Endothelial cell (in vitro differentiated cells): Measurements from ENCODE around the gene CECR2. TPM values are rescaled to one million over a fixed set of nuclear protein-coding genes. Genes with fewer than 3 reads are reported as not detected.
A peak's percentile ranks its signal among the peaks of the same experiment; 100 is the strongest.

Experiments used
- DNase-seq: peaks from one replicate; pipeline ENCODE4 v3.0.0; 2021; ENCODE audit warnings: low spot score
- H3K27ac Mint-ChIP-seq: one replicate; pipeline ENCODE4 v1.8.0; 2021; ENCODE audit warnings: mixed read lengths, inconsistent platforms; ENCODE audit not compliant: unreplicated experiment
- H3K27me3 Mint-ChIP-seq: one replicate; pipeline ENCODE4 v1.8.0; 2021; ENCODE audit warnings: mild to moderate bottlenecking, moderate library complexity, mixed read lengths, inconsistent platforms; ENCODE audit not compliant: unreplicated experiment
- H3K36me3 Mint-ChIP-seq: one replicate; pipeline ENCODE4 v1.8.0; 2021; ENCODE audit warnings: mild to moderate bottlenecking, low read depth, mixed read lengths, inconsistent platforms; ENCODE audit not compliant: unreplicated experiment
- H3K4me1 Mint-ChIP-seq: one replicate; pipeline ENCODE4 v1.8.0; 2021; ENCODE audit warnings: mild to moderate bottlenecking, mixed read lengths, inconsistent platforms; ENCODE audit not compliant: unreplicated experiment
- H3K4me3 Mint-ChIP-seq: one replicate; pipeline ENCODE4 v1.8.0; 2021; ENCODE audit warnings: mild to moderate bottlenecking, mixed read lengths, inconsistent platforms; ENCODE audit not compliant: unreplicated experiment
- H3K9me3 Mint-ChIP-seq: one replicate; pipeline ENCODE4 v1.8.0; 2021; ENCODE audit warnings: mixed read lengths, inconsistent platforms; ENCODE audit not compliant: unreplicated experiment
- CTCF ChIP-seq: fragments of 200-600 bp; sonication (generic); IDR thresholded peaks from one replicate; pipeline ENCODE4 v1.5.0; 2021; ENCODE audit warnings: antibody characterized with exemption; ENCODE audit not compliant: unreplicated experiment
- total RNA-seq: library from RNA; stranded (reverse); fragmentation: NEBNext Ultra II Directional; extraction: Animal tissue kit (Norgen Biotek cat#: 25700); gene quantifications from one replicate; pipeline ENCODE4 v1.2.1, GENCODE V29; 2021; ENCODE audit not compliant: unreplicated experiment

The CECR2 gene
- total RNA-seq, 1 donor from 2014 or later = 65.3 TPM

DNA sequence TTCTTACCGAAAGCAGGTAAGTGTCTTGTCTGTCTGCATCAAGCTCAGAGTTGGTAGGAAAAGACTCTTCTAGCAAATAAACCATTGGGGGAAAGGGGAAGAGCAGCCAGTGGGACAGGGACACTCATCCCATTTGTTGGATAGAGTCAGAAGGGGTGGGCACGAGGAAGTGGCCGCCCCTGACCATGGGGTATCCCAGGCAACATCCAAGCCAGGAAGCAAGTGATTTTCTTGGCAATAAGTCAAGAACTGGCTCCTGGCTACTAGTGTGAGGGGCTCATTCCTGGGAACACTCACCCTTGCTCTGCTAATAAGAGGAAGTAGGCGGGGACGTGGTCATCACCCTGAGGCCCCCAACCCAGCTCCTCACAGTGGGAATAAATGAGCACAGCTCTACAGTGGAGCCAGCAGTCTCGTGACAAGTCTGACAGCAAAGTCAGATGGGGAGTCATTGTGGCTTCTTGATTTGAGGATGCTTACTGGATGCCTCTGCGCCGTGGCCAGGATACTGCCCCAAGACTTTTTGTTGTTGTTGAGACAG lies 200.8 kb downstream of the CECR2 start:
- H3K27ac Mint-ChIP-seq = peak overlapping the region; percentile 45
- H3K9me3 Mint-ChIP-seq = no peaks in the 10 kb centered on the region
- no peaks in the 10 kb centered on the region for H3K36me3 Mint-ChIP-seq
- H3K27me3 Mint-ChIP-seq = peaks cover 13% of the 10 kb centered on the region
- H3K4me1 Mint-ChIP-seq = peaks cover 20% of the 10 kb centered on the region
- no peak for DNase-seq
- H3K4me3 Mint-ChIP-seq = no peak overlapping the region
- no peak for TF ChIP-seq CTCF

- Mint-ChIP-seq H3K27ac (peak overlapping the region; percentile 11), H3K27me3 (peaks cover 16% of the 10 kb centered on the region)
Measured at GRCh38 chr22:17570851-17571631, 201.8 kb downstream of the CECR2 start.

DNA sequence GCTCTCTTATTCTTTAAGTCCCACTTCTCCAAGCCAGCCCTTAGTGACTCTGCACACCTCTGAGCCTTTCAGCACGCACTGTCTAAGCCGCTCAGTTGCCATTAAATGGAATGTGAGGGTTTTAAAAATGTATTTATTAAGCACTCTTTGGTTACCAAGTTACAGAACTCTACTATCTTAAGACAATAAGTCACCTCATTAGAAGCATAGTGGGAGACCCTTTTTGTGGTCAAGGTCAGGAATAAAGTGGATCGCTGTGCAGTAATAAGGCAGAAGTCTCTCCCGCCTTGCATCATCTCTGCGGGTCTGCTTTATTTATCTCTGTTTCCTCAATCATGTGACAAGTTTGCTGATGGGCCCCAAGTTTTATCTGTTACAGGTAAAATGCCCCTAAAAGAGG lies 205.9 kb downstream of the CECR2 start:
- Mint-ChIP-seq H3K27me3 (peaks cover 11% of the 10 kb centered on the region), H3K9me3 (no peaks in the 10 kb centered on the region), H3K36me3 (no peaks in the 10 kb centered on the region), H3K4me3 (no peak overlapping the region), H3K27ac (no peak overlapping the region), H3K4me1 (peaks cover 11% of the 10 kb centered on the region)
- no peak for DNase-seq
- no peak for TF ChIP-seq CTCF

More at GRCh38 chr22:17570851-17571631, 201.8 kb downstream of the CECR2 start:
- H3K4me1 Mint-ChIP-seq = peaks cover 20% of the 10 kb centered on the region
- no peak overlapping the region for H3K4me3 Mint-ChIP-seq
- no peaks in the 10 kb centered on the region for H3K9me3 Mint-ChIP-seq
- DNase-seq = no peak
- no peak for TF ChIP-seq CTCF
- H3K36me3 Mint-ChIP-seq = no peaks in the 10 kb centered on the region

DNA sequence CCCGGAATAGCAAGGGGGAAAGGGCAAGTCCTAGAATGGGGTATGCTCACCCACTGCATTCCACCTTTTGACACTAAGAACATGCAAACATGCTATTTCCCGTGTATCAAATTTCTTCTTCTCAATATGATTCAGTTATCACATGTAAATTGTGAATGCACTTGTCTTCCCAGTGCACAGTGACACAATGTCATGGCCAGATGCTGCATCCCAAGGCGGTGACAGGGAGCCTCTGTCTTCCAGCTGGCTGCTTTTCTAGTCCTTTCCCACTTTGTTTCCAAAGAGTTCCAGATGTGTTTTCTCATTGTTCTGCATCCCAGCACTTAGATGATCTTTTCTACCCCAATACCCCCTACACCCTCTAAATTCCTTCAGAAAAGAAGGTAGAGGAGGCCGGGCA lies 206.4 kb downstream of the CECR2 start:
- Mint-ChIP-seq H3K27me3 (peaks cover 11% of the 10 kb centered on the region), H3K4me1 (peaks cover 7% of the 10 kb centered on the region), H3K36me3 (no peaks in the 10 kb centered on the region), H3K4me3 (no peak overlapping the region), H3K9me3 (no peaks in the 10 kb centered on the region), H3K27ac (no peak overlapping the region)
- TF ChIP-seq CTCF = no peak
- DNase-seq = no peak

GRCh38 chr22:17576470-17576869 lies 207.2 kb downstream of the CECR2 start:
- no peak overlapping the region for H3K4me3 Mint-ChIP-seq
- H3K27ac Mint-ChIP-seq = no peak overlapping the region
- H3K9me3 Mint-ChIP-seq = no peaks in the 10 kb centered on the region
- H3K36me3 Mint-ChIP-seq = no peaks in the 10 kb centered on the region
- TF ChIP-seq CTCF = no peak
- DNase-seq = no peak
- H3K4me1 Mint-ChIP-seq = peaks cover 2% of the 10 kb centered on the region
- H3K27me3 Mint-ChIP-seq = peaks cover 11% of the 10 kb centered on the region
